RWPE1 (cell line): Measurements from ENCODE around the gene MAN1A1.

ENCODE experiments used
- CTCF ChIA-PET: fragments of 350-600 bp; sonication (Branson Sonifier 250); formaldehyde crosslinking; extraction: SDS; loops from one replicate; lab custom pipeline; 2021; lab: Yijun Ruan, JAX
- POLR2A ChIA-PET: fragments of 400-600 bp; formaldehyde crosslinking; extraction: SDS; loops from one replicate; lab custom pipeline; 2020; ENCODE audit warnings: antibody characterized with exemption; ENCODE audit not compliant: low non-redundant PET; lab: Yijun Ruan, JAX
- DNase-seq: peaks from one replicate; pipeline ENCODE4 v3.0.0; 2012; ENCODE audit warnings: low spot score
- H3K27ac ChIP-seq: fragments of 450-650 bp; 2 replicates; pipeline ENCODE4 v1.5.1; 2017
- TF ChIP-seq, protein P1 (sequence below): fragments of 450-650 bp; conservative IDR thresholded peaks from 2 replicates; pipeline ENCODE4 v1.5.1; 2017; ENCODE audit warnings: low read depth, mild to moderate bottlenecking

MAN1A1 gene

DNA sequence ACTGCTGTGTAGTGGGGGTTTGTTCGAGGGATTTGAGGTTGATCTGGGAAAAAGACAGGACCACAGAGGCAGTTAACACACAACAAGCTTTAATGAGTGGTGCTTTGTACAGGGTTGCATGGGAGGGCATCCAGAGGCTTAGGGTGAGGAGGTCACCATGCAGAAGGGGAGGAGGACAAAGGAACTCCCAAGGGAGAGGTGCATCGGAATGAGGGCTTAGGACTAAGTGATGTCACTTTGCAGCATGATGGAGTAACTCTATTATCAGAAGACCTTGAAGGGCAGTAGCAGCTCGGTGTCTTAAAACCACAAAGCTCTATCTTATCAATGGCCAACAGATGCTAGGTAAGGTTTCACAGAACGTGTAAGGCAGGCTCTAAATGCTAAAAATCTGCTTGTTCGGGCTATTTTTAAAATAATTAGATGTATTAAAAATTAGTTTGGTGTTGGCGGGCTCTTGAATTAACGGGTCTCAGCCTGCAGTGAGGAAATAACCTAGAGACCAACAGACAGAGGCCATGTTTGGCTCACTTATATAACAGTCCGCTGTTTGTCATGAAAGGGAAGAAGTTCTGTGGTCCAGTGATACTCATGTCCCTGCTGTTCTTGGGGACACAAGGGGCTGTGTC is 37.9 kb downstream of the MAN1A1 start:
- DNase-seq = no peak
- TF ChIP-seq, protein P1, sequence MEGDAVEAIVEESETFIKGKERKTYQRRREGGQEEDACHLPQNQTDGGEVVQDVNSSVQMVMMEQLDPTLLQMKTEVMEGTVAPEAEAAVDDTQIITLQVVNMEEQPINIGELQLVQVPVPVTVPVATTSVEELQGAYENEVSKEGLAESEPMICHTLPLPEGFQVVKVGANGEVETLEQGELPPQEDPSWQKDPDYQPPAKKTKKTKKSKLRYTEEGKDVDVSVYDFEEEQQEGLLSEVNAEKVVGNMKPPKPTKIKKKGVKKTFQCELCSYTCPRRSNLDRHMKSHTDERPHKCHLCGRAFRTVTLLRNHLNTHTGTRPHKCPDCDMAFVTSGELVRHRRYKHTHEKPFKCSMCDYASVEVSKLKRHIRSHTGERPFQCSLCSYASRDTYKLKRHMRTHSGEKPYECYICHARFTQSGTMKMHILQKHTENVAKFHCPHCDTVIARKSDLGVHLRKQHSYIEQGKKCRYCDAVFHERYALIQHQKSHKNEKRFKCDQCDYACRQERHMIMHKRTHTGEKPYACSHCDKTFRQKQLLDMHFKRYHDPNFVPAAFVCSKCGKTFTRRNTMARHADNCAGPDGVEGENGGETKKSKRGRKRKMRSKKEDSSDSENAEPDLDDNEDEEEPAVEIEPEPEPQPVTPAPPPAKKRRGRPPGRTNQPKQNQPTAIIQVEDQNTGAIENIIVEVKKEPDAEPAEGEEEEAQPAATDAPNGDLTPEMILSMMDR = no peak
- ChIA-PET POLR2A (no interaction called here), CTCF (no interaction called here)
- no peak overlapping the region for H3K27ac ChIP-seq

- TF ChIP-seq, protein P1 = no peak
- ChIA-PET CTCF (interaction anchor here (0.6 kb wide), 1 partner anchor 799 kb away, joined by 3 read pairs; no protein-coding TSS in a partner anchor), POLR2A (no interaction called here)
- DNase-seq = no peak
- H3K27ac ChIP-seq = no peak overlapping the region
Observed at GRCh38 chr6:119310486-119311036, 39.0 kb downstream of the MAN1A1 start.

GRCh38 chr6:119308991-119309657 is 40.4 kb downstream of the MAN1A1 start:
- no peak for DNase-seq
- H3K27ac ChIP-seq = no peak overlapping the region
- POLR2A ChIA-PET = no interaction called here
- TF ChIP-seq, protein P1 = no peak
- CTCF ChIA-PET = no interaction called here

- ChIA-PET POLR2A (no interaction called here), CTCF (no interaction called here)
- peak; percentile 23 for DNase-seq
- TF ChIP-seq, protein P1 = no peak
- no peak overlapping the region for H3K27ac ChIP-seq
Observed at GRCh38 chr6:119308048-119308570, 41.5 kb downstream of the MAN1A1 start.

- DNase-seq = no peak
- TF ChIP-seq, protein P1 = no peak
- POLR2A ChIA-PET = no interaction called here
- H3K27ac ChIP-seq = no peak overlapping the region
- CTCF ChIA-PET = no interaction called here
Observed at GRCh38 chr6:119307056-119307455, 42.5 kb downstream of the MAN1A1 start.

GRCh38 chr6:119306396-119306968 is 43.1 kb downstream of the MAN1A1 start:
- TF ChIP-seq, protein P1 = no peak
- H3K27ac ChIP-seq = no peak overlapping the region
- ChIA-PET CTCF (no interaction called here), POLR2A (no interaction called here)
- DNase-seq = no peak
